WTC11 (cell line): ENCODE data around the gene THAP9. TPM values are rescaled to one million over a fixed set of nuclear protein-coding genes. Genes with fewer than 3 reads are reported as not detected.

ENCODE experiments used
- ARID4B ChIP-seq: sonication (generic); formaldehyde crosslinking; IDR thresholded peaks from 2 replicates; pipeline ENCODE4 v1.8.0; 2023; ENCODE audit warnings: missing genetic modification reagents, mild to moderate bottlenecking, borderline replicate concordance
- ATF3 ChIP-seq: sonication (generic); formaldehyde crosslinking; conservative IDR thresholded peaks from 2 replicates; pipeline ENCODE4 v1.8.1; 2022; ENCODE audit warnings: mild to moderate bottlenecking, missing genetic modification reagents
- CREB1 ChIP-seq: sonication (generic); formaldehyde crosslinking; IDR thresholded peaks from 2 replicates; pipeline ENCODE4 v1.8.0; 2023; ENCODE audit warnings: mild to moderate bottlenecking, missing genetic modification reagents
- ELF4 ChIP-seq: sonication (generic); formaldehyde crosslinking; IDR thresholded peaks from 2 replicates; pipeline ENCODE4 v1.8.1; 2022; ENCODE audit warnings: low read depth, mild to moderate bottlenecking, moderate library complexity, missing genetic modification reagents
- ERG ChIP-seq: fragments of 250-450 bp; sonication (Bioruptor Pico); IDR thresholded peaks from 2 replicates; pipeline ENCODE4 v1.8.0; 2021; ENCODE audit warnings: mild to moderate bottlenecking
- FOXK1 ChIP-seq: sonication (generic); formaldehyde crosslinking; IDR thresholded peaks from 2 replicates; pipeline ENCODE4 v1.8.0; 2022; ENCODE audit warnings: mild to moderate bottlenecking, moderate library complexity, missing genetic modification reagents
- FOXP4 ChIP-seq: sonication (generic); formaldehyde crosslinking; IDR thresholded peaks from 2 replicates; pipeline ENCODE4 v1.8.0; 2022; ENCODE audit warnings: mild to moderate bottlenecking, missing genetic modification reagents
- GABPB1 ChIP-seq: sonication (generic); formaldehyde crosslinking; IDR thresholded peaks from 2 replicates; pipeline ENCODE4 v1.8.1; 2023; ENCODE audit warnings: mild to moderate bottlenecking, missing genetic modification reagents
- KAT7 ChIP-seq: sonication (generic); formaldehyde crosslinking; IDR thresholded peaks from 2 replicates; pipeline ENCODE4 v1.8.1; 2023; ENCODE audit warnings: missing genetic modification reagents, mild to moderate bottlenecking, borderline replicate concordance
- NFATC4 ChIP-seq: fragments of 250-450 bp; sonication (Bioruptor Pico); IDR thresholded peaks from 2 replicates; pipeline ENCODE4 v1.9.0; 2021; ENCODE audit warnings: mild to moderate bottlenecking
- NR1H2 ChIP-seq: sonication (generic); formaldehyde crosslinking; IDR thresholded peaks from 2 replicates; pipeline ENCODE4 v1.9.0; 2021; ENCODE audit warnings: mild to moderate bottlenecking, moderate library complexity, missing genetic modification reagents
- NR2C2 ChIP-seq: sonication (generic); formaldehyde crosslinking; IDR thresholded peaks from 2 replicates; pipeline ENCODE4 v1.8.0; 2022; ENCODE audit warnings: mild to moderate bottlenecking, missing genetic modification reagents
- RORB ChIP-seq: fragments of 250-450 bp; sonication (Bioruptor Pico); IDR thresholded peaks from 2 replicates; pipeline ENCODE4 v1.9.0; 2021; ENCODE audit warnings: mild to moderate bottlenecking
- SP1 ChIP-seq: sonication (generic); formaldehyde crosslinking; conservative IDR thresholded peaks from 2 replicates; pipeline ENCODE4 v1.8.1; 2022; ENCODE audit warnings: missing genetic modification reagents
- TEAD1 ChIP-seq: sonication (generic); formaldehyde crosslinking; IDR thresholded peaks from 2 replicates; pipeline ENCODE4 v1.8.0; 2022; ENCODE audit warnings: mild to moderate bottlenecking, missing genetic modification reagents
- ZNF263 ChIP-seq: sonication (generic); formaldehyde crosslinking; IDR thresholded peaks from 2 replicates; pipeline ENCODE4 v1.8.1; 2022; ENCODE audit warnings: low read depth, mild to moderate bottlenecking, moderate library complexity, missing genetic modification reagents
- ZNF396 ChIP-seq: fragments of 250-450 bp; sonication (Bioruptor Pico); IDR thresholded peaks from 2 replicates; pipeline ENCODE4 v1.8.0; 2021; ENCODE audit warnings: mild to moderate bottlenecking, moderate library complexity, borderline replicate concordance
- ZNF671 ChIP-seq: fragments of 250-450 bp; sonication (Bioruptor Pico); IDR thresholded peaks from 2 replicates; pipeline ENCODE4 v1.8.0; 2021; ENCODE audit warnings: mild to moderate bottlenecking
- total RNA-seq: library from RNA; stranded (reverse); gene quantifications from 3 replicates; pipeline ENCODE4 v1.2.3, GENCODE V29; 2021
- TF ChIP-seq, protein P1 (sequence below): sonication (generic); formaldehyde crosslinking; IDR thresholded peaks from 2 replicates; pipeline ENCODE4 v1.8.1; 2022; ENCODE audit warnings: mild to moderate bottlenecking, moderate library complexity, missing genetic modification reagents
- TF ChIP-seq, protein P2 (sequence below): sonication (generic); formaldehyde crosslinking; IDR thresholded peaks from 2 replicates; pipeline ENCODE4 v1.8.1; 2022; ENCODE audit warnings: mild to moderate bottlenecking, missing genetic modification reagents, moderate library complexity, borderline replicate concordance
- TF ChIP-seq, protein P3 (sequence below): sonication (generic); formaldehyde crosslinking; IDR thresholded peaks from 2 replicates; pipeline ENCODE4 v1.8.1; 2023; ENCODE audit warnings: mild to moderate bottlenecking, missing genetic modification reagents, borderline replicate concordance
- TF ChIP-seq, protein P4 (sequence below): fragments of 250-450 bp; sonication (Bioruptor Pico); conservative IDR thresholded peaks from 2 replicates; pipeline ENCODE4 v1.9.0; 2021; ENCODE audit warnings: mild to moderate bottlenecking

Gene THAP9
- total RNA-seq, 1 experiment from 2014 or later = 17.7 TPM

GRCh38 chr4:82890901-82891706 is 9.4 kb upstream of the THAP9 start, which contains the start of gene SEC31A (continued):
- TF ChIP-seq TEAD1 (CRISPR knock-in tag) = peak; percentile 93
- no peak for TF ChIP-seq NR2C2 (CRISPR knock-in tag)
- peak; percentile 82; the same call in 1 of the 2 replicates for TF ChIP-seq FOXK1 (CRISPR knock-in tag)
- 0 out of 2 replicates have a peak, but pooled peaks have one; percentile 65 for TF ChIP-seq KAT7 (CRISPR knock-in tag)
- peak; percentile 68; the same call in 1 of the 2 replicates for TF ChIP-seq ERG (CRISPR knock-in tag)
- no peak for TF ChIP-seq ATF3 (CRISPR knock-in tag)
- TF ChIP-seq SP1 (CRISPR knock-in tag) = peak; percentile 99
- TF ChIP-seq RORB (CRISPR knock-in tag) = no peak
- peak; percentile 77; the same call in 1 of the 2 replicates for TF ChIP-seq NFATC4 (CRISPR knock-in tag)
- no peak for TF ChIP-seq NR1H2
- TF ChIP-seq ELF4 = no peak
- TF ChIP-seq ZNF263 = no peak
- TF ChIP-seq, protein P1, sequence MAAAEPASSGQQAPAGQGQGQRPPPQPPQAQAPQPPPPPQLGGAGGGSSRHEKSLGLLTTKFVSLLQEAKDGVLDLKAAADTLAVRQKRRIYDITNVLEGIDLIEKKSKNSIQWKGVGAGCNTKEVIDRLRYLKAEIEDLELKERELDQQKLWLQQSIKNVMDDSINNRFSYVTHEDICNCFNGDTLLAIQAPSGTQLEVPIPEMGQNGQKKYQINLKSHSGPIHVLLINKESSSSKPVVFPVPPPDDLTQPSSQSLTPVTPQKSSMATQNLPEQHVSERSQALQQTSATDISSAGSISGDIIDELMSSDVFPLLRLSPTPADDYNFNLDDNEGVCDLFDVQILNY (CRISPR knock-in tag) = peak; percentile 80
- TF ChIP-seq GABPB1 (CRISPR knock-in tag) = peak; percentile 81
- TF ChIP-seq, protein P2, sequence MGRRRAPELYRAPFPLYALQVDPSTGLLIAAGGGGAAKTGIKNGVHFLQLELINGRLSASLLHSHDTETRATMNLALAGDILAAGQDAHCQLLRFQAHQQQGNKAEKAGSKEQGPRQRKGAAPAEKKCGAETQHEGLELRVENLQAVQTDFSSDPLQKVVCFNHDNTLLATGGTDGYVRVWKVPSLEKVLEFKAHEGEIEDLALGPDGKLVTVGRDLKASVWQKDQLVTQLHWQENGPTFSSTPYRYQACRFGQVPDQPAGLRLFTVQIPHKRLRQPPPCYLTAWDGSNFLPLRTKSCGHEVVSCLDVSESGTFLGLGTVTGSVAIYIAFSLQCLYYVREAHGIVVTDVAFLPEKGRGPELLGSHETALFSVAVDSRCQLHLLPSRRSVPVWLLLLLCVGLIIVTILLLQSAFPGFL = no peak
- peak; percentile 88; the same call in 1 of the 2 replicates for TF ChIP-seq ARID4B (CRISPR knock-in tag)
- TF ChIP-seq ZNF396 = no peak
- peak; percentile 18; the same call in 1 of the 2 replicates for TF ChIP-seq ZNF671 (CRISPR knock-in tag)
- TF ChIP-seq, protein P3, sequence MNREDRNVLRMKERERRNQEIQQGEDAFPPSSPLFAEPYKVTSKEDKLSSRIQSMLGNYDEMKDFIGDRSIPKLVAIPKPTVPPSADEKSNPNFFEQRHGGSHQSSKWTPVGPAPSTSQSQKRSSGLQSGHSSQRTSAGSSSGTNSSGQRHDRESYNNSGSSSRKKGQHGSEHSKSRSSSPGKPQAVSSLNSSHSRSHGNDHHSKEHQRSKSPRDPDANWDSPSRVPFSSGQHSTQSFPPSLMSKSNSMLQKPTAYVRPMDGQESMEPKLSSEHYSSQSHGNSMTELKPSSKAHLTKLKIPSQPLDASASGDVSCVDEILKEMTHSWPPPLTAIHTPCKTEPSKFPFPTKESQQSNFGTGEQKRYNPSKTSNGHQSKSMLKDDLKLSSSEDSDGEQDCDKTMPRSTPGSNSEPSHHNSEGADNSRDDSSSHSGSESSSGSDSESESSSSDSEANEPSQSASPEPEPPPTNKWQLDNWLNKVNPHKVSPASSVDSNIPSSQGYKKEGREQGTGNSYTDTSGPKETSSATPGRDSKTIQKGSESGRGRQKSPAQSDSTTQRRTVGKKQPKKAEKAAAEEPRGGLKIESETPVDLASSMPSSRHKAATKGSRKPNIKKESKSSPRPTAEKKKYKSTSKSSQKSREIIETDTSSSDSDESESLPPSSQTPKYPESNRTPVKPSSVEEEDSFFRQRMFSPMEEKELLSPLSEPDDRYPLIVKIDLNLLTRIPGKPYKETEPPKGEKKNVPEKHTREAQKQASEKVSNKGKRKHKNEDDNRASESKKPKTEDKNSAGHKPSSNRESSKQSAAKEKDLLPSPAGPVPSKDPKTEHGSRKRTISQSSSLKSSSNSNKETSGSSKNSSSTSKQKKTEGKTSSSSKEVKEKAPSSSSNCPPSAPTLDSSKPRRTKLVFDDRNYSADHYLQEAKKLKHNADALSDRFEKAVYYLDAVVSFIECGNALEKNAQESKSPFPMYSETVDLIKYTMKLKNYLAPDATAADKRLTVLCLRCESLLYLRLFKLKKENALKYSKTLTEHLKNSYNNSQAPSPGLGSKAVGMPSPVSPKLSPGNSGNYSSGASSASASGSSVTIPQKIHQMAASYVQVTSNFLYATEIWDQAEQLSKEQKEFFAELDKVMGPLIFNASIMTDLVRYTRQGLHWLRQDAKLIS (CRISPR knock-in tag) = peak; percentile 80; the same call in 1 of the 2 replicates
- TF ChIP-seq CREB1 (CRISPR knock-in tag) = peak; percentile 48; the same call in 1 of the 2 replicates
- TF ChIP-seq, protein P4, sequence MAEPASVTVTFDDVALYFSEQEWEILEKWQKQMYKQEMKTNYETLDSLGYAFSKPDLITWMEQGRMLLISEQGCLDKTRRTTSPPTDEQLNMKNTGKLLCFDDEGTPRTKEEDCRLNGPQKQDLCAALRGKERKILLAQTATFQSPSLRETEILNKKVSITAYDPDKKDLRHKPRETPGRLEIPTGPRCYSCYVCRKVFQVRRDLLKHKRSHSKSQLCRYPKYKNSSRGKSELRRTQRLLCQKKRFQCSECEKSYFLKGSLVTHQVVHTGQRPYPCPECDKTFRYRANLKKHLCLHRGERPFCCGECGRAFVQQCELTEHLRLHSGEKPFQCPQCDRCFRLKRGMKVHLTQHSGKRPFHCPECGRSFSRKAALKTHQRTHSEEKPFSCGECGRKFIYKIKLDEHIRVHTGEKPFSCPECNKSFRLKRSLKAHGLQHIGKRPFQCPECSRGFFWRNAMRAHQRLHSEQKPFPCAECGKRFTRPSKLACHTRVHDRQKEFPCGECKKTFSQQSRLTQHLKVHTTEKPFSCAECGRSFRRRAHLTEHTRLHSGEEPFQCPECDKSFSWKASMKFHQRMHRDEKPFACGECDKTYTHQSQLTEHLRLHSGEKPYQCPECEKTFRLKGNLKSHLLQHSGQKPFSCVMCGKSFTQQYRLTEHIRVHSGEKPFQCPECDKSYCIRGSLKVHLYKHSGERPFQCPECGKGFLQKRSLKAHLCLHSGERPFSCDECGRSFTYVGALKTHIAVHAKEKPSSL (CRISPR knock-in tag) = no peak
- peak; percentile 38; the same call in 1 of the 2 replicates for TF ChIP-seq FOXP4 (CRISPR knock-in tag)
